Mesothelial cell of epicardium (in vitro differentiated cells): ENCODE results near the gene OR10A4. TPM values are rescaled to one million over a fixed set of nuclear protein-coding genes. Genes with fewer than 3 reads are reported as not detected.
"Not testable (repeated sequence)": the region's sequence is repeated elsewhere in the genome, so short reads cannot be mapped to it uniquely, and the experiment has no call there.

Source experiments
- DNase-seq, 2 experiments: peaks; one replicate each; pipeline ENCODE4 v3.0.0; 2021; ENCODE audit warnings: low spot score in 2 of 2; ENCODE audit not compliant: unreplicated experiment in 2 of 2
- H3K27ac Mint-ChIP-seq: 2 replicates; pipeline ENCODE4 v1.8.0; 2021; ENCODE audit warnings: mixed read lengths
- H3K27me3 Mint-ChIP-seq: 2 replicates; pipeline ENCODE4 v1.8.0; 2021; ENCODE audit warnings: low read depth, mixed read lengths
- H3K36me3 Mint-ChIP-seq: 2 replicates; pipeline ENCODE4 v1.8.0; 2021; ENCODE audit warnings: mixed read lengths
- H3K4me1 Mint-ChIP-seq: 2 replicates; pipeline ENCODE4 v1.8.0; 2021; ENCODE audit warnings: mixed read lengths
- H3K4me3 Mint-ChIP-seq: 2 replicates; pipeline ENCODE4 v1.8.0; 2021; ENCODE audit warnings: mild to moderate bottlenecking, moderate library complexity, mixed read lengths
- H3K9me3 Mint-ChIP-seq: 2 replicates; pipeline ENCODE4 v1.8.0; 2021; ENCODE audit warnings: mixed read lengths
- total RNA-seq: library from RNA; stranded (reverse); gene quantifications from 3 replicates; pipeline ENCODE4 v1.2.1, GENCODE V29; 2021
- TF ChIP-seq, protein P1 (sequence below): fragments of 200-600 bp; sonication (generic); IDR thresholded peaks from one replicate; pipeline ENCODE4 v1.5.0; 2021; ENCODE audit warnings: antibody characterized with exemption; ENCODE audit not compliant: unreplicated experiment

The OR10A4 gene
- total RNA-seq, 1 donor from 2014 or later = not detected

DNA sequence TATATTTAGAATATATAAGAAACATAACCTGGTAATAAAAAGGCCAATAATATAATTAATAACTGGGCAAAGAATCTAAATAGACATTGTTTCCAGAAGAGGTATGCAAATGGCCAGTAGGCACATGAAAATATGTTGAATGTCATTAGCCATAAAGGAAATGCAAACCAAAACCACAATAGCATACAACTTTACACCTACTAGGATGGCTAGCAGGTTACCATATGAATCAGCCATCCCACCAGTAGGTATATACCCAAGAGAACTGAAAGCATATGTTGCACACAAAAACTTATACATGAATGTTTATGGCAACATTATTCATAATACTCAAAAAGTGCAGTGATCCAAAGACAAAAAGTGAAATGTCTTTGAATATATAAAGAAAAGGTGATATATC lies 18.6 kb downstream of the OR10A4 start:
- Mint-ChIP-seq H3K27ac (no peak overlapping the region), H3K4me3 (no peak overlapping the region), H3K4me1 (no peaks in the 10 kb centered on the region), H3K36me3 (no peaks in the 10 kb centered on the region), H3K27me3 (no peaks in the 10 kb centered on the region), H3K9me3 (no peaks in the 10 kb centered on the region)
- TF ChIP-seq, protein P1, sequence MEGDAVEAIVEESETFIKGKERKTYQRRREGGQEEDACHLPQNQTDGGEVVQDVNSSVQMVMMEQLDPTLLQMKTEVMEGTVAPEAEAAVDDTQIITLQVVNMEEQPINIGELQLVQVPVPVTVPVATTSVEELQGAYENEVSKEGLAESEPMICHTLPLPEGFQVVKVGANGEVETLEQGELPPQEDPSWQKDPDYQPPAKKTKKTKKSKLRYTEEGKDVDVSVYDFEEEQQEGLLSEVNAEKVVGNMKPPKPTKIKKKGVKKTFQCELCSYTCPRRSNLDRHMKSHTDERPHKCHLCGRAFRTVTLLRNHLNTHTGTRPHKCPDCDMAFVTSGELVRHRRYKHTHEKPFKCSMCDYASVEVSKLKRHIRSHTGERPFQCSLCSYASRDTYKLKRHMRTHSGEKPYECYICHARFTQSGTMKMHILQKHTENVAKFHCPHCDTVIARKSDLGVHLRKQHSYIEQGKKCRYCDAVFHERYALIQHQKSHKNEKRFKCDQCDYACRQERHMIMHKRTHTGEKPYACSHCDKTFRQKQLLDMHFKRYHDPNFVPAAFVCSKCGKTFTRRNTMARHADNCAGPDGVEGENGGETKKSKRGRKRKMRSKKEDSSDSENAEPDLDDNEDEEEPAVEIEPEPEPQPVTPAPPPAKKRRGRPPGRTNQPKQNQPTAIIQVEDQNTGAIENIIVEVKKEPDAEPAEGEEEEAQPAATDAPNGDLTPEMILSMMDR = no peak
- no peak for DNase-seq

DNA sequence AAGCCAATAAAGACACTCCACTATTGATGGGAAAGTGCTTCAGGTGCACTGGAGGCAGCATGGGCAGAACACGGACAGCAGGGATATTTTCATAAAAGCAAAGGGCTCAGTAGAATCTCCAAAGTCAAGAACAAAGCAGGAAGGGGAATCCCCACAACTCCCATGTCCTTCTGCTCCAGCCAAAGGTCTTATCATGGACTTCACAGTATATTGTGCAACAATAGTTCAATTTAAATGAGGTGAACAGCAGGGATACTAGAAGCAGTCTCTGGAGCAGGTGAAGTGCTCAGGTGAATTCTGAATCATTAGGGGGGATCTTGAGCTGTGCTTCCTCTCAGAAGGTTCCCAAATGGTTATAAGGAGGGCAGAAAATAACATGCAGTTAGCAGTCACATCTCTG lies 22.5 kb downstream of the OR10A4 start:
- H3K27me3 Mint-ChIP-seq = no peaks in the 10 kb centered on the region
- H3K4me3 Mint-ChIP-seq = no peak overlapping the region
- H3K9me3 Mint-ChIP-seq = no peaks in the 10 kb centered on the region
- TF ChIP-seq, protein P1 = no peak
- no peaks in the 10 kb centered on the region for H3K4me1 Mint-ChIP-seq
- H3K27ac Mint-ChIP-seq = no peak overlapping the region
- H3K36me3 Mint-ChIP-seq = no peaks in the 10 kb centered on the region
- DNase-seq = no peak

DNA sequence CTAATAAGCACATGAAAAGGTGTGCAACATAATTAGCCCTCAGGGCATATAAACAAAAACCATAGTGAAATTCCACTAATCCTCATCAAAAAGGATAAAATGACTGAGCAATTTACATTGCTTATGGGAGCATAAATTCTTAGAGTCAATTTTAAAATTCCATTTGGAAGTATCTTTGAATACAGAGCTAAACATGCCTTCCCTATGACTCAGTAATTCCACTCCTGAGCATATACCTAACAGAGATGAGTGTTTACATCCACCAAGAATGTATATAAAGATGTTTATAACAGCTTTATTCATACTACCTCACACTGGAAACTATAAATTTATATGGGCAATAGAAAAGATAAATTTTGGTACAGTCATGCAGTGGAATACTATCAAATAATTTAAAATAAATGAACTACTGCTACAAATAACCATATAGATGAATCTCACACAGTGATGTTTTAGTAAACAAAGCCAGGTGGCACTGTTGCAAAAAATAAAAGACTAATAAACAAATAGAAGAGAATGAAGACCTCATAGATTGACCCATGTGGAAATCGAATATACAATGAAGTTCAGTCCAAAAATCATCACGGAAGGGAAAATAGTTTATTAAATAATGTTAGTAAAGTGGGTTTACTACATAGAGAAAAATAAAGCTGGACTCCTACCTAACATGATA lies 24.0 kb downstream of the OR10A4 start:
- H3K27ac Mint-ChIP-seq = no peak overlapping the region
- TF ChIP-seq, protein P1 = no peak
- no peaks in the 10 kb centered on the region for H3K27me3 Mint-ChIP-seq
- H3K4me1 Mint-ChIP-seq = no peaks in the 10 kb centered on the region
- H3K4me3 Mint-ChIP-seq = no peak overlapping the region
- H3K36me3 Mint-ChIP-seq = no peaks in the 10 kb centered on the region
- H3K9me3 Mint-ChIP-seq = peaks cover 8% of the 10 kb centered on the region
- no peak for DNase-seq

DNA sequence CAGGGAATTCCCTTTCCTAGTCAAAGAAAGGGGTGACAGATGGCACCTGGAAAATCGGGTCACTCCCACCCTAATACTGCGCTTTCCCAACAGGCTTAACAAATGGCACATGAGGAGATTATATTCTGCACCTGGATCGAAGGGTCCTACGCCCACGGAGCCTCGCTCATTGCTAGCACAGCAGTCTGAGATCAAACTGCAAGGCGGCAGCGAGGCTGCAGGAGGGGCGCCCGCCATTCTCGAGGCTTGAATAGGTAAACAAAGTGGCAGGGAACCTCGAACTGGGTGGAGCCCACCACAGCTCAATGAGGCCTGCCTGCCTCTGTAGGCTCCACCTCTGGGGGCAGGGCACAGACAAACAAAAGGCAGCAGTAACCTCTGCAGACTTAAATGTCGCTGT lies 28.4 kb downstream of the OR10A4 start:
- not testable (repeated sequence) for H3K36me3 Mint-ChIP-seq, H3K4me3 Mint-ChIP-seq, H3K27me3 Mint-ChIP-seq, H3K27ac Mint-ChIP-seq, DNase-seq, H3K4me1 Mint-ChIP-seq
- peaks cover 15% of the 10 kb centered on the region for H3K9me3 Mint-ChIP-seq

DNA sequence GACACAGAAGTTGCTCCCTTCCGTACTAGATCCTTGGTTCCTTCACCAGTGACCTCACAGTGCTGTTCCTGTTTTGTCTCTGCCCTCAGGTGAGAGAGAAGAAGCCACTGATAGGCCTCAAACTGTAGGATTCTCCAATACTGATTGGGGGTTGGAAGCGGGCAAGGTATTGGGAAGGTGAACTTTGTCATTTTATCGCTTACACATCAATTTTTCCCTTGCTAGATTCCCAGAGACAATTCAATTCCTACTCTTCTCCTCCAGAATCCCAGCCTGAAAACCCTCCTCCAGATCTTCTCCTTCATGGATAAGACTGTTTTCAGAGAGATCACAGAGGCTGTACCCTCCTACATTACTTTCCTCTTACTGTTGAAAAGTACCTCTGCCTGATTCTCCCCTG lies 35.0 kb downstream of the OR10A4 start:
- no peaks in the 10 kb centered on the region for H3K4me1 Mint-ChIP-seq
- H3K9me3 Mint-ChIP-seq = peaks cover 4% of the 10 kb centered on the region
- no peaks in the 10 kb centered on the region for H3K27me3 Mint-ChIP-seq
- DNase-seq = no peak
- no peak overlapping the region for H3K4me3 Mint-ChIP-seq
- TF ChIP-seq, protein P1 = no peak
- H3K27ac Mint-ChIP-seq = no peak overlapping the region
- H3K36me3 Mint-ChIP-seq = no peaks in the 10 kb centered on the region

DNA sequence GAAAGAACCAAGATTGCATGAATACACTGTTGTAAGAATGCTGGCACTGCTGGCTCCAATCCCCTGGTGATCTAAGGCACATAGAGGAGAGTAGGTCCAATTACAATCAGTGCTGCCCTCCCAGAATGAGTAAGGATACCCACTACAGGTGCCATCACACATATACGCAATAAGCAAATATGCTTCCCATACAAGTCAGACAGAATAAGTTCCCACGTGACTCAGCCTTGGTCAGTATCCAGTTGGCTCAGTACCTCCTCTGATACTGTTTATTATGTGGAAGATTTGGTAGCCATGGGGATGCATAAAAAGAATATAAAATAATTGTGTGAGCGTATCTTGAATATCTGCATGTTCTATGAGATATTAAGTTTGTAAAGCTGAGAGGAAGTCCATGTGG lies 35.5 kb downstream of the OR10A4 start:
- Mint-ChIP-seq H3K9me3 (peaks cover 4% of the 10 kb centered on the region), H3K4me1 (no peaks in the 10 kb centered on the region), H3K27ac (no peak overlapping the region), H3K4me3 (no peak overlapping the region), H3K36me3 (no peaks in the 10 kb centered on the region), H3K27me3 (no peaks in the 10 kb centered on the region)
- TF ChIP-seq, protein P1 = no peak
- DNase-seq = no peak
